ENCODE results near the gene MESP1.
A peak's percentile ranks its signal among the peaks of the same experiment; 100 is the strongest.
"Not testable (repeated sequence)": the region's sequence is repeated elsewhere in the genome, so short reads cannot be mapped to it uniquely, and the experiment has no call there.

MESP1 gene, protein sequence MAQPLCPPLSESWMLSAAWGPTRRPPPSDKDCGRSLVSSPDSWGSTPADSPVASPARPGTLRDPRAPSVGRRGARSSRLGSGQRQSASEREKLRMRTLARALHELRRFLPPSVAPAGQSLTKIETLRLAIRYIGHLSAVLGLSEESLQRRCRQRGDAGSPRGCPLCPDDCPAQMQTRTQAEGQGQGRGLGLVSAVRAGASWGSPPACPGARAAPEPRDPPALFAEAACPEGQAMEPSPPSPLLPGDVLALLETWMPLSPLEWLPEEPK

DNA sequence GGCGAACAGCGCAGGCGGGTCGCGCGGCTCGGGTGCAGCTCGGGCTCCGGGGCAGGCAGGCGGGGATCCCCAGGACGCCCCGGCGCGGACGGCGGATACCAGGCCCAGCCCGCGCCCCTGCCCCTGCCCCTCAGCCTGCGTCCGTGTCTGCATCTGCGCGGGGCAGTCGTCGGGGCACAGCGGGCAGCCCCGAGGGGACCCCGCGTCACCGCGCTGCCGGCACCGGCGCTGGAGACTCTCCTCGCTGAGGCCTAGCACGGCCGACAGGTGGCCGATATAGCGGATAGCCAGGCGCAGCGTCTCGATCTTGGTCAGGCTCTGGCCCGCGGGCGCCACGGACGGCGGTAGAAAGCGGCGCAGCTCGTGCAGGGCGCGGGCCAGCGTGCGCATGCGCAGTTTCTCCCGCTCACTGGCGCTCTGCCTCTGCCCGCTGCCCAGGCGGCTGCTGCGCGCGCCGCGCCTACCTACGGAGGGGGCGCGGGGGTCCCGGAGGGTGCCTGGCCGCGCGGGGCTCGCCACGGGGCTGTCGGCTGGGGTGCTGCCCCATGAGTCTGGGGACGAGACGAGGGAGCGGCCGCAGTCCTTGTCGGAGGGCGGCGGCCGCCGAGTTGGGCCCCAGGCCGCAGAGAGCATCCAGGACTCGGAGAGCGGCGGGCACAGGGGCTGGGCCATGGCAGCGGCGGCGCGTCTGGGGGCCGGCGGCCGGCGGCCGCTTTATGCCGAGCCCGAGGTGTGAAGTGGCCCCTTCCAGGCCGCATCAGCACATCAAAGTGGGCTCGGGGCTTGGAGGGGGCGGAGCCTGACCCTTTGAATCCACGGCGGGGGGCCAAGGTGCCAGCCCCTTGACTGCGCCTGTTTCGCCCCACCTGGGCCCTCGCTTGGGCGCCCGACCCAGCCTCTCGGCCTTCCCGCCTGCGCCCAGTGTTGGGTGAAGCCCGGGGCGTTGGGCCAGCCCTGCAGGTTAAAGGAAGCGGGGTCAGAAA is at the start of gene MESP1:
Gene MESP1 (minus strand): TSS at position 690 of the 983 bp plus-strand sequence. CDS start 18 bp downstream, at position 672.
- no peaks in the 10 kb centered on the region for H3K36me3 ChIP-seq (ENCODE audit: insufficient read depth, low read length)
- no peaks in the 10 kb centered on the region for H3K9me3 ChIP-seq (ENCODE audit: control insufficient read depth, insufficient read depth, low read length)
- H3K4me1 ChIP-seq (ENCODE audit: insufficient read depth, low read length) = peaks cover 22% of the 10 kb centered on the region
- peak within 1 kb of the TSS; percentile 59 for H3K9ac ChIP-seq (ENCODE audit: low read depth, low read length)

DNA sequence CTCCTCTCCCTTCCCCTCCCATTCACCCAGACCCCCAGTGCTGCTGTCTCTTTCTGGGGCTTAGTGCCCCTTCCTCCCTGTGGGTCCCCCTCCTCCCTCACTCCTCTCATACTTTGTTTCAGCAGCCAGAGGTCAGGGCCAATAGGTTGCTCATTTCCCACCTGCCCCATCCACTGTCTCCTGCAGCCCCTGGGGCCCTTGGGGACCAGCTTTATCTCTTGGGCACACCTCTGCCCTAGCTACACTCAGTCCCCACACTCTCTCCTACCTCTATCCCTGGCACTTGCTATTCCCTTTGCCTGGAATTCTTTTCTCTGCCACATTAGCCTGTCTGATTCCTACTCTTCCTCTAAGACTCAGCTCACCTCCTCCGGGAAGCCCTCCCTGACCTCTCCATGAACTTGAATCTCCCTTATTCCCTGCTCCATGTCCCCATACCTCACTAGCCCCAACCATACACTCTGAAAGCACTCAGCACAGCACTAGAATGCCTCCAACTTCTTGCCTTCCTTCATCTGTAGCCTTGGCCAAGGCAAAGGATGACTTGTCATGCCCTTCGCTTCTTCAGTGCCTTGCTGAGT is 49.0 kb upstream of the MESP1 start:
- no peak overlapping the region for H3K9ac ChIP-seq (ENCODE audit: low read depth, low read length)
- no peaks in the 10 kb centered on the region for H3K9me3 ChIP-seq (ENCODE audit: control insufficient read depth, insufficient read depth, low read length)
- H3K36me3 ChIP-seq (ENCODE audit: insufficient read depth, low read length) = no peaks in the 10 kb centered on the region
- H3K4me1 ChIP-seq (ENCODE audit: insufficient read depth, low read length) = peaks cover 3% of the 10 kb centered on the region; the same call in 1 of the 2 replicates

DNA sequence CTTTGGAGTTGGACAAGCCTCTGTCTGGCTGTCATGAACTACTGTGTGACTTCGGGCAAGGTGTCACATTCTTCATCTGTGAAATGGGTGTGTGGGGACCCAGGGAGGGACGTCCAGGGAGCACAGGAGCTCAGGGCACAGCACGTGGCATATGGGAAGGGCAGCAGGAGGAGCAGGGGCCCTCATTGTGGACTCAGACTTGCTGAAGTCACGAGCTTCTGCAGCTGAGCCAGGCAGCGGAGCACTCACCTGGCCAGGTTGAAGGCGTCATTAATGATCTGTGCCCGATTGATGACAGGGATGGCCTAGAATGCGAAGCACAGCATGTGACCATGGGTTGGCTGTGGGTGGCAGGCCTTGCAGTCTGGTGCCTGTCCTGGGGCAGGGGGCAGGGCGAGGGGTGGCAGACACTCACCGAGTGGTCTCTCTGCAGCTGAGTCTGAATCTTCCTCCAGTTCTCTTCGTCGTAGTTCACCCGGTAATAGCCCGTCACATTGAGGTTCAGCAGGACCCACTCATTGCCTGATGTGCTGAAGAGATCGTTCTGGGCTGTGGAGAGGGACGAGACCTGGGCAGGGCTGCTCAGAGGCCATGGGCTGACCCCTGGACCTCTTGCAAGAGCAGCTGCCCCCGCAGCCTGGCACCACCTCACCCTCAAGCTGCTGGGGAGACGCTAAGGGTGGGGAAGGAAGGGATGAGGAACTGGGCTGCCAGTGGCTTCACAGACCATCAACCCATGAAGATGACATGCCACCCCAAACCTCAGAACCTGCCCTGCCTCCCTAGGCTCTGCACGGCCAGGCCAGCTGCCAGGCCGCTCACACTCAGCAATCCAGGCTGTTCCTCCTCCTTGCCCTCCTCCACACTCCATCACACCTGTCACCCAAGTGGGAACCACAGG is 48.2 kb upstream of the MESP1 start:
- Histone ChIP-seq H3K9ac (ENCODE audit: low read depth, low read length) (no peak overlapping the region), H3K9me3 (ENCODE audit: control insufficient read depth, insufficient read depth, low read length) (no peaks in the 10 kb centered on the region), H3K4me1 (ENCODE audit: insufficient read depth, low read length) (peaks cover 3% of the 10 kb centered on the region; the same call in 1 of the 2 replicates), H3K36me3 (ENCODE audit: insufficient read depth, low read length) (no peaks in the 10 kb centered on the region)

DNA sequence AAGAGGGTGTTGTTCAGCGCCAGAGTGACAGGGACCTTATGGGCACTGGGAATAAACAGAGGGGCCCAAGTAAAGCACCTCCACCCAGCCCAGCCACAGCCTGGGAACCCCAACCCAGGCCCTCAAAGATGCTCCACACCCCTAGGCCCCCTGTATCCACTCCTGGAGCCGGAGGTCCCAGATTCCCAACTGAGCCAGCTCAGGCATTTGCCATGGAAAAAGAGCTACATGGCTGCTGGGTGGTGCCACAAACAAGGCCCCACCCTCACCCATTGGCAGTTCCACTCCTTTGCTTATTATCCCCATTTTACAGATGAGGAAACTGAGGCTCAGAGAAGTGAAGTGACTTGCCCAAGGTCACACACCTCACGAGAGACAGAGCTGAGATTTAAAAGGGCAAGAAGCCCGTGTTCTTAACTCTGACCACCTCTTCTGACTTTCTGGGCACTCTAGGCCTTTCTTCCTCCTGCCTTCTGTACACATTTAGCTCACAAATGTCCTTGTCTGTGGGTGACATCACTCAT is 46.7 kb upstream of the MESP1 start:
- Histone ChIP-seq H3K4me1 (ENCODE audit: insufficient read depth, low read length) (peaks cover 2% of the 10 kb centered on the region; the same call in 1 of the 2 replicates), H3K36me3 (ENCODE audit: insufficient read depth, low read length) (no peaks in the 10 kb centered on the region), H3K9ac (ENCODE audit: low read depth, low read length) (no peak overlapping the region), H3K9me3 (ENCODE audit: control insufficient read depth, insufficient read depth, low read length) (no peaks in the 10 kb centered on the region)

DNA sequence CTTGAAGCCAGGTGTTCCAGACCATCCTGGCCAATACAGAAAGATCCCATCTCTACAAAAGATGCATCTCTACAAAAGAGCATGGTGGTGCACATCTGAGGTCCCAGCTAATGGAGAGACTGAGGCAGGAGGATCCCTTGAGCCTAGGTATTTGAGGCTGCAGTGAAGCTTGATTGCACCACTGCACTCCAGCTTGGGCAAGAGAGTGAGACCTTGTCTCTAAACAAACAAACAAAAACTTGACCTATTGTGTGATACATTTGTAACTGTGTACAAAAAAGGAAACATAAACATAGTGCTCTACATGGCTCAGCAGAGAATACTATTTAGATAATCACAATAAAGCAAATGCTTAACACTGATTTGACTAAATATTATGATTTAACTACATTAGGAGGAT is 44.9 kb upstream of the MESP1 start:
- Histone ChIP-seq H3K36me3 (ENCODE audit: insufficient read depth, low read length) (no peaks in the 10 kb centered on the region), H3K9me3 (ENCODE audit: control insufficient read depth, insufficient read depth, low read length) (no peaks in the 10 kb centered on the region), H3K4me1 (ENCODE audit: insufficient read depth, low read length) (no peaks in the 10 kb centered on the region), H3K9ac (ENCODE audit: low read depth, low read length) (no peak overlapping the region)

DNA sequence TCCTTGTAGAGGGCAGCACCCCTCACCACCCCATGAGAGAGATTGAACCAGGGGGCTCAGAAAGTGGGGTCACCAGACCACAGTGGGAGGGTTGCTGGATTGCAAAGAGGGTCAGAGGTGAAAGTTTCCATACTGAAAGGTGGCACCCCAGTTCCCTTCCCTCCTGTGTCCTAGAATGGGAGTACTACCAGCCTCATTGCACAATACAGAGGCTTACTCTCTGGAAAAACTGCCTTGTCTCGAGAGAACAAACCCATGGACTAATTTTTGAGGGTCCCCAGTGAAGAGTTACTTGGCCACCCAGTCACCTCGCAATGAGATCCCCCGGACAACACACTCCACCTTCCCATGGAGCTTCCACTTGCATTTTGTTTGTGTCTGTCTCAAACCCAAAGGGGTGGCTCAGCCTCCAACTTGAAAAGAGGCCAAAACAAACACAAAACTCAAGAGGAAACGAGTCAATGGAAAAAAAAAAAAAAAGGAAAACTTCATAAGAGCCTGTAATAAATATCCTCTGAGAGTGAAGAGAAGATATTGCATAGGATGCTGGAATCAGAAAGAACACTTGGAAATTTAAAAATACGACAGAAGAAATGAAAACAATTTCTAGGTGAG is 43.7 kb upstream of the MESP1 start:
- Histone ChIP-seq H3K9ac (ENCODE audit: low read depth, low read length) (no peak overlapping the region), H3K9me3 (ENCODE audit: control insufficient read depth, insufficient read depth, low read length) (no peaks in the 10 kb centered on the region), H3K36me3 (ENCODE audit: insufficient read depth, low read length) (no peaks in the 10 kb centered on the region), H3K4me1 (ENCODE audit: insufficient read depth, low read length) (no peaks in the 10 kb centered on the region)

DNA sequence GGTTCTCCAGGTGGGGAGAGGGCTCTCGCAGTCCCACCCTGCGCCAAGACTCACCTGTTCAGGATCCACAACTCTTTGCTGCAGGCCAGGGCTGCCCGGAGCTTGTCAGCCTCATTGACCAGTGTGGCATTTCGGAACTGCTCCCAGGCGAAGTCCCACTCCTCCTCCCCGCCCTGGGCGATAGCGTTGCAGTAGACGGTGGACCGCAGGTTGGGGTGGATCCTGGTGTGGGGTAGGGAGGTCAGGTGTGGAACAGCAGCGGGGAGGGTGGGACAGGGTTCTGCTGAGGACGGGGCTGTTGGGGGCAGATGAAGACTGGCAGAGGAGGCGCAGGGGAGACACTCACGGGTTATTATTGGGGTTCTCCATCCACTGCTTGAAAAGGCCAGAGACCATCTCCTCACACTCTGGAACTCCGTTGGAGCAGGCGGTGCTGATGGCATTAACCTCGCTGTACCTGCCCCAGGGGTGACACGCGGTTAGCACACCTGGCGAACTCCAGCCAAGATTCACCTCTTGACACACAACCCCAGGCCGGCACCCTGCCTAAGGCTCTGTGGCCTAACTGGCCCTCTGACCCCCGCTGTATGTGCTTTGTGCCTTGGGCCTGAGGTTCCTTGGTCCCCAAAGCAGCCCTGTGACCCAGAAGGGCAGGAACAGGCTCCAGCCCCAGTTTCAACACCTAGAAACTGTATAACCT is 41.2 kb upstream of the MESP1 start:
- H3K9ac ChIP-seq (ENCODE audit: low read depth, low read length) = no peak overlapping the region
- H3K9me3 ChIP-seq (ENCODE audit: control insufficient read depth, insufficient read depth, low read length) = peaks cover 5% of the 10 kb centered on the region; the same call in 1 of the 2 replicates
- no peaks in the 10 kb centered on the region for H3K36me3 ChIP-seq (ENCODE audit: insufficient read depth, low read length)
- H3K4me1 ChIP-seq (ENCODE audit: insufficient read depth, low read length) = no peaks in the 10 kb centered on the region

DNA sequence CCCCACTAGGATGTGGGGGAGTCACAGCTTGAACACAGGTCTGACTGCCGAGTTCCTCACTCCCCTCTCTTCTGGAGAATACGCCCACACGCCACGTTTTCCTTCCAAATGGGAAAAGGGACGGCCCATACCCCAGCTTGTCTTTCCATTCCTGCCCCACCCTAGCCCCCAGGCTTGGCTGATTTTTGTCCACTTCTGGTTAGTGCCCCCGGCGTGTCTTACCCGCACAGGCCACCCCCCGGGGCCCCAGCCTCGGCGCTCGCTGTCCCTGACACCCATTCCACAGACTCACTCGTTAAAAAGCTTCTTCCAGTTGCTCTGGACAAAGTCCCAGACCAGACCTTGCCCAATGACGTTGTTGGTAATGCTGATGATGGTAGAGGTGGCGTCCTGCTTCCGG is 39.6 kb upstream of the MESP1 start:
- Histone ChIP-seq H3K9me3 (ENCODE audit: control insufficient read depth, insufficient read depth, low read length) (peaks cover 5% of the 10 kb centered on the region; the same call in 1 of the 2 replicates), H3K9ac (ENCODE audit: low read depth, low read length) (no peak overlapping the region), H3K36me3 (ENCODE audit: insufficient read depth, low read length) (no peaks in the 10 kb centered on the region), H3K4me1 (ENCODE audit: insufficient read depth, low read length) (no peaks in the 10 kb centered on the region)

DNA sequence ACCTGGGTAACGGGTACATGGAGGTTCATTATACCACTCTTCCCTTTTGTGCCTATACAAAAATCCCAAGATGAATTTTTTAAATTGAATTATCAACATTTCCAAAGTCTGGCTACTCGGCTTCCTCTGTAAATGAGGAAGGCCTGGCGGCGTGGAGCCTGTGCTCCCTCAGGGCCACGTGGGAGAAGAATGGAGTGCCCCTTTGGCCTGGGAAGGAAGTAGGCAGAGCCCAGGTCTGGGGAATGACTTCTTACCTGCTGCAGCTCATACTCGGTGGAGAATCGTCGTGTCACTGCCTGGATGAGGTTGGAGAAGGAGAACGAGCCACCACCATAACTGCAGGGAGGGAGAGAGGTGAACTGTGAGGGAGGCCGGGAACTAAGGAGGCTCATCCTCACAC is 39.2 kb upstream of the MESP1 start:
- Histone ChIP-seq H3K4me1 (ENCODE audit: insufficient read depth, low read length) (no peaks in the 10 kb centered on the region), H3K36me3 (ENCODE audit: insufficient read depth, low read length) (no peaks in the 10 kb centered on the region), H3K9ac (ENCODE audit: low read depth, low read length) (no peak overlapping the region), H3K9me3 (ENCODE audit: control insufficient read depth, insufficient read depth, low read length) (peaks cover 5% of the 10 kb centered on the region; the same call in 1 of the 2 replicates)

DNA sequence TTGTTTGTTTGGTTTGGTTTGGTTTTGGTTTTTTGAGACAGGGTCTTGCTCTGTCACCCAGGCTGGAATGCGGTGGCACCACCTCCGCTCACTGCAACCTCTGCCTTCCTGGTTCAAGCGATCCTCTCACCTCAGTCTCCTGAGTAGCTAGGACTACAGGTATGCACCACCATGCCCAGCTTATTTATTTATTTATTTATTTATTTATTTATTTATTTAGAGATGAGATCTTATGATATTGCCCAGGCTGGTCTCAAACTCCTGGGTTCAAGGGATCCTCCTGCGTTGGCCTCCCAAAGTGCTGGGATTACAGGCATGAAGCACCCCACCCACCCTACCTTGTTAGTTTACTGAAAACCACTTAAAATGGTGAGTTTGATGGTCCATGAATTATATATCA is 37.5 kb upstream of the MESP1 start:
- not testable (repeated sequence) for H3K4me1 ChIP-seq (ENCODE audit: insufficient read depth, low read length); H3K36me3 ChIP-seq (ENCODE audit: insufficient read depth, low read length); H3K9ac ChIP-seq (ENCODE audit: low read depth, low read length); H3K9me3 ChIP-seq (ENCODE audit: control insufficient read depth, insufficient read depth, low read length)

DNA sequence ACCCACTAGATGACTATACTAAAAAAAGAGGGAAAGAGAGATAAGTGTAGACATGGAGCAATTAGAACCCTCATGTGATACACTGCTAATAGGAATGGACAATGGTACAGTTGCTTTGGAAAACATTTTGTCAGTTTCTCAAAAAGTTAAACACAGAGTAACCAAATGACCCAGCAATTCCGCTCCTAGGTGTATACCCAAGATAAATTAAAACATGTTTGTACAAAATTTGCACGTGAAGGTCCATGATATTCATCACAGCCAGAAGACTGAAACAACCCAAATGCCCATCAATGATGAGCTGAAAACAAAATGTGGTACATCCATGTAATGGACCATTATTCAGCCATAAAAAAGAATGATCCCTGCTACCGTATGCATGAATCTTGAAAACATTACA is 36.9 kb upstream of the MESP1 start:
- Histone ChIP-seq H3K4me1 (ENCODE audit: insufficient read depth, low read length) (peaks cover 16% of the 10 kb centered on the region), H3K9me3 (ENCODE audit: control insufficient read depth, insufficient read depth, low read length) (peaks cover 5% of the 10 kb centered on the region; the same call in 1 of the 2 replicates), H3K9ac (ENCODE audit: low read depth, low read length) (no peak overlapping the region), H3K36me3 (ENCODE audit: insufficient read depth, low read length) (no peaks in the 10 kb centered on the region)

DNA sequence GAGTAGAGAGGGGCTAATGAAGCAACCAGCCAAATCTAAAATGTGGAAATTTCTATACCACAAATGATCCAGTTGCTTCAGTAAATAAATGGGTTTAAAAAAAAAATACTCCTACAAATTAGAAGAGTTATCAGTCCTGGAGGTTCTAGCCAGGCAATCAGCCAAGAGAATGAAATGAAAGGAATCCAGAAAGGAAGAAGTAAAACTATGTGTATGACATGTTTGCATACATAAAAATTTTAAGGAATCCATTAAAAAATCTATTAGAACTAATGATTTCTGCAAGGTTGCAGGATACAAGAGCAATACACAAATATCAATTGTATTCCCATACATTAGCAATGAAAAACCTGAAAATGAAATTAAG is 34.7 kb upstream of the MESP1 start:
- Histone ChIP-seq H3K4me1 (ENCODE audit: insufficient read depth, low read length) (peaks cover 25% of the 10 kb centered on the region), H3K9ac (ENCODE audit: low read depth, low read length) (no peak overlapping the region), H3K36me3 (ENCODE audit: insufficient read depth, low read length) (no peaks in the 10 kb centered on the region), H3K9me3 (ENCODE audit: control insufficient read depth, insufficient read depth, low read length) (peaks cover 5% of the 10 kb centered on the region; the same call in 1 of the 2 replicates)
